B cell (primary cell): ENCODE measurements around the gene TP53BP2.

ENCODE experiments used
- EZH2 ChIP-seq: IDR thresholded peaks from 2 replicates; pipeline ENCODE4 v1.6.1; 2012; ENCODE audit warnings: borderline replicate concordance, low read depth, mild to moderate bottlenecking, moderate library complexity, low read length; ENCODE audit not compliant: insufficient read depth, poor library complexity, severe bottlenecking
- TF ChIP-seq, protein P1 (sequence below): fragments of 200-600 bp; IDR thresholded peaks from one replicate; pipeline ENCODE4 v1.8.0; 2022; ENCODE audit warnings: antibody characterized with exemption, mild to moderate bottlenecking

DNA sequence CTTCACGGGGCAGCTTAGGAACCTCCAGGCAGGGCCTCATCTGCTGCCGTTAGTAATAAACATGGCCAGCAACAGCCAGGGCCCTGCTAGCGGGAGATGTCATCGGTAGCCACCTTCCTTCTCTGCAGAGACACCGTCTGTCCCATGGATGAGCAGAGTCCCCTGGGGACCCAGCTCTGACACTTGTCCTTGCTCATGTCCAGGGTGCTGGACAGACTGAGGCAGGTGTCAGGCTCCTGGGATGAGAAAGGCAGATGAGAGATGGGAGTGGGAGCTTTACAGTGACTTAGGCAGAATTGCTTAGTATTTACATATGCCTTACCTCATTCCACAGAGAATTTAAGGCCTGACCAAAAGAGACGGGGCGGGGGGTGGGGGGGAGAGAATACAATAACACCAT is 108.4 kb downstream of the TP53BP2 start:
- TF ChIP-seq, protein P1, sequence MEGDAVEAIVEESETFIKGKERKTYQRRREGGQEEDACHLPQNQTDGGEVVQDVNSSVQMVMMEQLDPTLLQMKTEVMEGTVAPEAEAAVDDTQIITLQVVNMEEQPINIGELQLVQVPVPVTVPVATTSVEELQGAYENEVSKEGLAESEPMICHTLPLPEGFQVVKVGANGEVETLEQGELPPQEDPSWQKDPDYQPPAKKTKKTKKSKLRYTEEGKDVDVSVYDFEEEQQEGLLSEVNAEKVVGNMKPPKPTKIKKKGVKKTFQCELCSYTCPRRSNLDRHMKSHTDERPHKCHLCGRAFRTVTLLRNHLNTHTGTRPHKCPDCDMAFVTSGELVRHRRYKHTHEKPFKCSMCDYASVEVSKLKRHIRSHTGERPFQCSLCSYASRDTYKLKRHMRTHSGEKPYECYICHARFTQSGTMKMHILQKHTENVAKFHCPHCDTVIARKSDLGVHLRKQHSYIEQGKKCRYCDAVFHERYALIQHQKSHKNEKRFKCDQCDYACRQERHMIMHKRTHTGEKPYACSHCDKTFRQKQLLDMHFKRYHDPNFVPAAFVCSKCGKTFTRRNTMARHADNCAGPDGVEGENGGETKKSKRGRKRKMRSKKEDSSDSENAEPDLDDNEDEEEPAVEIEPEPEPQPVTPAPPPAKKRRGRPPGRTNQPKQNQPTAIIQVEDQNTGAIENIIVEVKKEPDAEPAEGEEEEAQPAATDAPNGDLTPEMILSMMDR: no peak
- no peak for TF ChIP-seq EZH2
